Erythroblast (primary cell): ENCODE measurements around the gene LY6G6C.
A peak's percentile ranks its signal among the peaks of the same experiment; 100 is the strongest.

Experiments
- DNase-seq, 2 experiments: peaks; one replicate each; lab custom pipeline; 2025; lab: John Stamatoyannopoulos, UW
- GATA1 ChIP-seq: IDR thresholded peaks from 2 replicates; pipeline ENCODE4 v1.6.1; 2011; ENCODE audit warnings: low read depth, mild to moderate bottlenecking, control low read depth, low read length, moderate library complexity
- POLR2A ChIP-seq: IDR thresholded peaks from 2 replicates; pipeline ENCODE4 v1.6.1; 2011; ENCODE audit warnings: mild to moderate bottlenecking, low read length

The LY6G6C gene

GRCh38 chr6:31692886-31693285 is 28.7 kb downstream of the LY6G6C start:
- no peak for DNase-seq
- no peak for TF ChIP-seq GATA1
- no peak for TF ChIP-seq POLR2A

- no peak for TF ChIP-seq POLR2A
- no peak for TF ChIP-seq GATA1
- no peak for DNase-seq
Measured at GRCh38 chr6:31692353-31692752, 29.2 kb downstream of the LY6G6C start.

- DNase-seq, result no peak
- TF ChIP-seq POLR2A (no peak), GATA1 (no peak)
Measured at GRCh38 chr6:31691564-31692108, 29.9 kb downstream of the LY6G6C start.

GRCh38 chr6:31691078-31691463 is 30.5 kb downstream of the LY6G6C start:
- no peak for DNase-seq
- no peak for TF ChIP-seq POLR2A
- no peak for TF ChIP-seq GATA1

- peak; percentile 60 to 82 for DNase-seq
- no peak for TF ChIP-seq GATA1
- no peak for TF ChIP-seq POLR2A
Measured at GRCh38 chr6:31690231-31691077, 31.1 kb downstream of the LY6G6C start.

- peak in 1 of 2 experiments; percentile 30 for DNase-seq
- TF ChIP-seq POLR2A (no peak), GATA1 (no peak)
Measured at GRCh38 chr6:31689249-31690110, 32.1 kb downstream of the LY6G6C start.

- no peak for DNase-seq
- TF ChIP-seq GATA1, result no peak
- TF ChIP-seq POLR2A, result no peak
Measured at GRCh38 chr6:31687860-31688693, 33.5 kb downstream of the LY6G6C start.

- TF ChIP-seq GATA1 (no peak), POLR2A (no peak)
Measured at GRCh38 chr6:31687321-31687720, 34.2 kb downstream of the LY6G6C start.

GRCh38 chr6:31686483-31686882 is 35.1 kb downstream of the LY6G6C start:
- TF ChIP-seq GATA1 (no peak), POLR2A (no peak)
- peak; percentile 72 to 78 for DNase-seq

More at GRCh38 chr6:31687321-31687720, 34.2 kb downstream of the LY6G6C start:
- DNase-seq, result no peak

GRCh38 chr6:31683591-31683990 is 38.0 kb downstream of the LY6G6C start:
- no peak for TF ChIP-seq GATA1
- no peak for TF ChIP-seq POLR2A
- no peak for DNase-seq

- peak; percentile 32 to 49 for DNase-seq
- TF ChIP-seq POLR2A, result peak; percentile 15
- no peak for TF ChIP-seq GATA1
Measured at GRCh38 chr6:31681135-31681671, 40.3 kb downstream of the LY6G6C start.

- peak; percentile 81 to 89 for DNase-seq
- no peak for TF ChIP-seq POLR2A
- no peak for TF ChIP-seq GATA1
Measured at GRCh38 chr6:31680226-31681134, 41.1 kb downstream of the LY6G6C start, which contains the start of gene LY6G5C. Gene LY6G5C, minus strand, starts transcription at chr6:31681067. Its CDS starts 694 bp downstream, at chr6:31680373.
